GM19025 (cell line): ENCODE measurements around the gene PHKA2.

Experiments used
- ATAC-seq: cut with Tn5 transposase; IDR thresholded peaks from one replicate; pipeline ENCODE4 v1.9.1; 2021; ENCODE audit warnings: mild to moderate bottlenecking, low read depth, moderate library complexity; ENCODE audit not compliant: unreplicated experiment

Gene PHKA2

GRCh38 chrX:18890724-18891547, 93.0 kb downstream of the PHKA2 start:
- ATAC-seq: no peak

- no peak for ATAC-seq
Measured at GRCh38 chrX:18890049-18890381, 93.9 kb downstream of the PHKA2 start.

GRCh38 chrX:18889346-18890048, 94.4 kb downstream of the PHKA2 start:
- no peak for ATAC-seq

- ATAC-seq: no peak
Measured at GRCh38 chrX:18888281-18888680, 95.6 kb downstream of the PHKA2 start.

GRCh38 chrX:18887825-18888212, 96.1 kb downstream of the PHKA2 start:
- no peak for ATAC-seq

DNA sequence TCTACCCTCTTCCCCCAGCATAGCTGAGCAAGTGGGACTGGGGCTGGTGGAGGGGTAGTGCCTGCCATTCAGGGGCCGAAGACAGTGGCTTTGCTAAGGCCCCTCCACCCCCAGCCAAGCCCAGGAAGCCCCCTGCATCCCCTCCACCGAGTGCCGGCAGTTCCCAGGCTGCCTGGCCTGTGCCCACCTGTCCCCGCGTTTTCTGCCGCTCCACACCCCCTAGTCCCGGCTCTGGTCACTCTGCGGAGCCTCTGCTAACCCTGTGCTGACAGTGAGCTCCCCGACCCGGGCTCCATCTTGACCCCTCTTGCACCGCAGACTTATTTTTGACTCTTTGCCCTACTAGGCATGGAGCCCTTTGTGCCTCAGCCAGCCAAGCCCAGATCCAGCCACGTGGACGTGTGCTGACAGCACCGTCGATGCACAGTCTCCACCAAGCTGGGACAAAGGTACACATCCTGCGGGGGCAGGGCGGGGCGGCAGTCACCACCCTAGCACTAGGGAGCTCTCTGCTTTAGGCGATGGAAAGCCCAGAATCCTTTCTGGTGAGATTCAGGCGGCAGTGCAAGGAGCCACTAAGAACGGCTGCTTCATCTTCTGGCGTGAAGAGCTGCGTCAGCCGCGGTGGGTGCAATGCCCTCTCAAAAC, 96.6 kb downstream of the PHKA2 start:
- no peak for ATAC-seq

GRCh38 chrX:18886344-18887161, 97.4 kb downstream of the PHKA2 start:
- ATAC-seq: peak; percentile 68

GRCh38 chrX:18886005-18886343, 97.9 kb downstream of the PHKA2 start:
- ATAC-seq: peak; percentile 17

DNA sequence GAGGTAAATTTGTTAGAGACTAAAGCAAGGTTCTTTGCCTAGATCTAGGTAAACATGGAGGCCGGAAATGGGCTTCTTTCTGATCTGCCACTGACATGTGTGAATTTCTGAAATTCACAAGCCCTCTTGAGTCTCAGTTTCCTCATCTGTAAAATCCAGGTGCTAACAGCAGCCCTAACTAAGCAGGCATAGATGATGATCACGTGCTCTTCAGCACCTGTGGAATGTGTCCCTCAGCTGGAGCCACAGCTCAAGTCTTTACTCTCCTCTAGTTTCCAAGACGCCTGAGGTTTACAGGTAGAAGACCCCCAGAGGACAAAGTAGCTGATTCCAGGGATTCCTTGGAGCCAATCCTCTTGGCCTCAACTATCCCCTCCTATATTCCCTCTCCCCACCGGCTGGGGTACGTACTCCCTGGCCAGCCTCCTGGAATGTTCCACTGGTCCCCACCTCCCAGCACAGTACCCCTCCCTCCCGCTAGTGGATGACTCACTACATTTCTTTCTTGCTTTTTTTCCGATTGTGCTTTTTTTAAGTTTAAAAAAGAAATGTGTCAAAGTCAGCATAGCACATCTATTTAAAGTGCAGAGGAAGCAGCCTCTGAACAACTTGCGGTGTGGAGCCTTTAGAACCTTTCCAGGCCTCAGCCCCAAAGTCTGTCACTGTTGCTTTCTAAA, 98.4 kb downstream of the PHKA2 start:
- peak; percentile 14 for ATAC-seq

DNA sequence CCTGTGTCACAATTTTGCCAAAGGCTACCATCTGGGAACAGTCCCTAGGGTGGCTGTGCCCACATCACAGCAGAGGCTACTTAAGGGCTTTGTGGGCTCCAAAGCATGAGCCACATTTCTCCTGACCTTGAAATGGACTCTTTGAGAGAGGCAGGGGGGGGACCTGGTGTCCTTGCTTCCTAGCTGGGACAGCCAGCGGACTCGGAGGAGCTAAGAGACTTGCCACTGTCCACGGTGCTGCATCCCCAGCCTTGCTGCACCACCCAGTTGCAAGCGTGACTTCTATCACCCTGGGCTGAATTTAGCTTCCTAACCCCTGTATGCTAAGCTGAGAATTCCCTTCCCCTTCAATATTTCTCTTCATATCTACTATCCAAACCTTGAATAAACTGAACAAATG, 99.0 kb downstream of the PHKA2 start:
- no peak for ATAC-seq

DNA sequence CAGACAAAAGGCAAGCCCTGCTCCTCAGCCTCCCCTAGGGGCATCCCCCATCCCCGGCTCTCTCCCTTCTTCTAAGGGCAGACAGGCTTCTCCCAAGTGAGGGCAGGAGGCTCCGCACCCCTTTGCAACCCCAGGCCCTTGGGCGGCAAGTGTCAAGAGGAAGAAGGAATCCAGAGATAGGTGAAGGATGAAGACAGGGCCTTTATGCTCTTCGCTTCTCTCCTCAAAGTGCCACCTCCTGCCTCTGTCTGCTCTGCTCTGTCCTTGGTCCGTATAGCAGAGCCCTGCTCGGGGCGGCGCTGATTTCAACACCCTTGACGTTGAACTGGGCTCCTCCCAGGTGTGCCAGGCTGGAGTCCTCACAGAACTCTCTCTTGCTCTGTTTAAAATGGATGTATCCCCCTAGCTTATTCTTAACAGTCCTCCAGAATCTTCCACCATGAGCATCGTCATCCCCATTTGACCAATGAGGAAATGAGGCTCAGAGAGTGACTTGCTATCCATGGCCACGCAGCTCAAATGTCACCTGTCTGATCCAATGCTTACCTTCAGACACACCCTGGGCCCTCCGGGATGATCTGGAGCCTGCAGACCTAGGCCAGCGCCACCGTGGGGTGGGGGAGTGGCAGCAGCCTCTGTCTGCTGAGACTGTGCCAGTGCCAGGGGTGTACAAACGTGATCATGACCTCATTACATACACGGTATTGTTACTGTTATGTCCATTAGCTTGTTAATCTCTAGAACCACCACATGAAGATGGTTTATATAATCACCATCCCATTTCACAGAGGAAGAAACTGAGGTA, 99.8 kb downstream of the PHKA2 start:
- ATAC-seq: no peak

DNA sequence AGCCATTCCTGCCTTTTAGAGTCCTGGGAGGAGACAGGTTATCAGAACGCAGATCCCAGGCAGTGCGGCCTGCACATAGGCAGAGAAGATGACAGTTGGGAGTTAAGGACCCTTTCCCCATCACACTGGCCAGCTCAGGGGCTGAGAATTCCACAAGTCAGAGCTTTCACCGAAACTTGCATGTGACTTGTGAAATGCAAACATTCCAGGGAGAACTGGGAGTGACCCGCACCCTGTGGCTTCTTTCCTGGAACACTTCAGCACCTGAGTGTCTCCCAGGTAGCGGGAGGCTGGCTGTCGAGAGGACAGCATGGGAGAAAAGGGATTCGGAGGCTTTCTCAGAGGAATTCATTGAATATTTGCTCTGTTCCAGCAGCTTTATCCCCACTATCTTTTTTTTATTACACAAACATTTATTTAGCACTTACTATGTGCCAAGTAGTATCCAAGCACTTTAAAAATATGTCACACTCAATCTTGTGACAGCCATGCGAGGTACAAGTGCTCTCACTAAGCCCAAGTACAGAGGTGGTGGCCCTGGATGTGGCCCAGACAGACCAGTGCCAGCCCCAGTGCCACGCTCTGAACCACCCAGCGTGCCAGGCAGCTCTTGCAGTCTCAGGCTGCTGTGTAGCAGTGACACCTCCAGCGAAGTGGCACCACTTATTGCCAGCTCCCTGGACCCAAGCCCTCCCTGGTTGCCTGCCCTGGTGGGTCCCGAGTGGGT, 100.5 kb downstream of the PHKA2 start:
- no peak for ATAC-seq

DNA sequence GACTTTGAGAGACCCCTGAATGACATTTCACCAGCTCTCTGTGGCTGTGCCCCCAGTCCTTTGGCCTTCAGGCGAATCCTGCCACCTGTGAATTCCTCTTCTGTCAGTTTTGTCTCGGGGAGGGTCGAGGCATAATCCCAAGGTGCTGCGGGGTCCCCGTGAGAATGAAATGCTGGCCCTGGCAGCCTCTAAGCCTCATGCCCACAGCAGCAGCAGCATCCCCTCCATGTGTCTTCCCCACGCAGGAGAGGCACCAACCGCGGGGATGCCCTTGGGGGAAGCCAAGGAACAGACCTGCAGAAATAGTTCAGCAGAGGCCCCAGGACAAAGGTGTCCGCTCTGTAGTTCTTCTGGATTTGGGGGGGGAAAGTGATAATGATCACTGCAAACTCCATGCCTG, 104.8 kb downstream of the PHKA2 start:
- no peak for ATAC-seq

DNA sequence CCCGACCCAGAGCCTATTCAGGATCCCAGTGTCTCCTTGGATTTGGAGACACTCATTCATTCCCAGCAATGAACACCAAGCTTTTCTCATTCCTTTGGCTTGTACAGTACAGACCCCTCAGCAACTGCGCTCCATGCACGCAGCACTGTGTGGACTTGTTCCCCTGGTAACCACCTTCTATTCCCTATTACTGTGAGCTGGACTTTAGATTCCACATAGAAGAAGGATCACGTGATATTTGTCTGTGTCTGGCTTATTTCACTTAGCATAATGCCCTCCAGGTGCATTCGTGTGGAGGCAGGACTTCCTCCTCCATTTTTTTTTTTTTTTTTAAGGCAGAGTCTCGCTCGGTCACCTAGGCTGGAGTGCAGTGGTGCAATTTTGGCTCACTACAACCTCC, 106.4 kb downstream of the PHKA2 start:
- ATAC-seq: no peak

DNA sequence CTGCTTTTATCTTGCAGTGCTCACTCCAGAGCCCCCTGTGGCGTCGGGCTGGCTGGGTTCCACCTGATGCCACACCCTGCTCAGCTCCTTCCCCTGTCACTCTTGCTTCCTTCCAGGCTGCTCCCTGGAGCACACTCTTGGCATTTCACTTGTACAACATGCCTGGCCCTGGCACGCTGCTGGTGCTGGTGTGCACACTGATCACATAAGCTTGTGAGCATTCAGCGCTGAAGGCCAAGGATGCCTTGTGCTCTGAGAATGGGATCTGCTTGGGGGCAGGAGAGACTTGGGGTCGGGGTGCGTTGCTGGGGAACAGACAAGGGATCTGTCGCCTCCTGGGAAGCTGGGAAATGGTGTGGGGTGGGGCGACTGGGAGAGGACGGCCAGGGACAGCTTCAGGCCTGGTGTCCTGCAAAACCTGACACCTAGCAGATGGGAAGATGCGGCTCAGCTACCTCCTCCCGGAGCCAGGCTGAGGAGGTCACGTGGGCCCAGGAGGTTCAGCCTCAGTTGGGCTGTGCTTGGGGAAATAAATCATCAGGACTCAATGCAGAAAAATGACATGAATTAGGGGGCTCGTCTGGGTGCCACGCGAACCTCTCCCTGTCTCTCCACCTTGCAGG, 108.5 kb downstream of the PHKA2 start:
- no peak for ATAC-seq

DNA sequence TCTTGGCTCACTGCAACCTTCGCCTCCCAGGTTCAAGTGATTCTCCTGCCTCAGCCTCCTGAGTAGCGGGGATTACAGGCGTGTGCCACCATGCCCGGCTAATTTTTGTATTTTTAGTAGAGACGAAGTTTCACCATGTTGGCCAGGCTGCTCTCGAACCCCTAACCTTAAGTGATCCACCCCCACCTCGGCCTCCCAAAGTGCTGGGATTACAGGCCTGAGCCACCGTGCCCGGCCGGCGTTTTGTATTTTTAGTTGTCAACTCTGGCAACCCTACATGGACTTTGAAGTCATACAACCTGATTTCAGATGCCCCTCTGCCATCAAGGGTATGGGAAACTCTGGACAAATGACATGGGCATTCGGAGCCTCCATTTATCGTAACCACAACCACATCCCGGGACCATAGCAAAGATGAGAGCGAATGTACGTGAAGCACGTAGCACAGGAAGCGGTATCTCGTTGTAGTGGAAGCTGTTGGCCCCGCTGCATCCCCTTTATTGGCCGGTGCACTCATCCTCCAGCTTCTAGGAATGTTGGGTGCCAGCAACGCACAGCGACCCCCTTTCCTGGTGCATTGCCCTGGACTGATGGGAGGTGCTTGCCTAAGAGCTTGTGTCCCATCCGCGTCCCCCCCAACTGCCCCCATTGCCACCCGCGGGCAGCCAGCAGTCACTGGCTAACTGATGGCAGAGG, 109.2 kb downstream of the PHKA2 start:
- ATAC-seq: no peak

GRCh38 chrX:18873836-18874235, 110.1 kb downstream of the PHKA2 start:
- no peak for ATAC-seq
